ENCODE data around the gene L3MBTL1.

DNA sequence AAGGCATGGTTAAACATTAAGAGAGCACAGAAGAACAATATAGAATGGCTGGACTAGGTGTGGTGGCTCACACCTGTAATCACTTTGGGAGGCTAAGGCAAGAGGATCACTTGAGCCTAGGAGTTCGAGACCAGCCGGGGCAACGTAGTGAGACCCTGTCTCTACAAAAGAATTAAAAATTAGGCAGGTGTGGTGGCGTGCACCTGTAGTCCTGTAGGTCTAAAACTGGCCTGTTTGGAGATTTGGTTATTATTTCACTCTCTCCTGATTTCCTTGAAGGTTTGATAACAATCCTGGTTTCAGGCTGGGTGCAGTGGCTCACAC is 34.2 kb upstream of the L3MBTL1 start:
- TF ChIP-seq, protein P1, sequence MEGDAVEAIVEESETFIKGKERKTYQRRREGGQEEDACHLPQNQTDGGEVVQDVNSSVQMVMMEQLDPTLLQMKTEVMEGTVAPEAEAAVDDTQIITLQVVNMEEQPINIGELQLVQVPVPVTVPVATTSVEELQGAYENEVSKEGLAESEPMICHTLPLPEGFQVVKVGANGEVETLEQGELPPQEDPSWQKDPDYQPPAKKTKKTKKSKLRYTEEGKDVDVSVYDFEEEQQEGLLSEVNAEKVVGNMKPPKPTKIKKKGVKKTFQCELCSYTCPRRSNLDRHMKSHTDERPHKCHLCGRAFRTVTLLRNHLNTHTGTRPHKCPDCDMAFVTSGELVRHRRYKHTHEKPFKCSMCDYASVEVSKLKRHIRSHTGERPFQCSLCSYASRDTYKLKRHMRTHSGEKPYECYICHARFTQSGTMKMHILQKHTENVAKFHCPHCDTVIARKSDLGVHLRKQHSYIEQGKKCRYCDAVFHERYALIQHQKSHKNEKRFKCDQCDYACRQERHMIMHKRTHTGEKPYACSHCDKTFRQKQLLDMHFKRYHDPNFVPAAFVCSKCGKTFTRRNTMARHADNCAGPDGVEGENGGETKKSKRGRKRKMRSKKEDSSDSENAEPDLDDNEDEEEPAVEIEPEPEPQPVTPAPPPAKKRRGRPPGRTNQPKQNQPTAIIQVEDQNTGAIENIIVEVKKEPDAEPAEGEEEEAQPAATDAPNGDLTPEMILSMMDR (conservative IDR thresholded peaks at IDR 0.05; ENCODE audit: low read length) = no peak
- TF ChIP-seq EZH2phosphoT487 (IDR thresholded peaks at IDR 0.05; ENCODE audit: borderline replicate concordance) = no peak

Data from Loucy (cell line).